IPS-20b (cell line): ENCODE measurements around the gene SPG7.
"Not testable (repeated sequence)": the region's sequence is repeated elsewhere in the genome, so short reads cannot be mapped to it uniquely, and the experiment has no call there.

Experiments
- H3K27ac ChIP-seq: one replicate; pipeline ENCODE4 v1.5.1; 2013; ENCODE audit warnings: low read length
- H3K27me3 ChIP-seq: 2 replicates; pipeline ENCODE4 v1.6.1; 2013; ENCODE audit warnings: mild to moderate bottlenecking, low read length, inconsistent platforms; ENCODE audit not compliant: insufficient read depth
- H3K36me3 ChIP-seq: 2 replicates; pipeline ENCODE4 v1.6.1; 2013; ENCODE audit warnings: low read depth, mild to moderate bottlenecking, inconsistent platforms, low read length, moderate library complexity; ENCODE audit not compliant: insufficient read depth
- H3K4me1 ChIP-seq: 2 replicates; pipeline ENCODE4 v1.6.1; 2013; ENCODE audit warnings: mild to moderate bottlenecking, control low read depth, inconsistent platforms, low read length, moderate library complexity; ENCODE audit not compliant: insufficient read depth
- H3K4me3 ChIP-seq: 2 replicates; pipeline ENCODE4 v1.5.1; 2013; ENCODE audit warnings: mild to moderate bottlenecking, low read length, inconsistent platforms
- H3K9ac ChIP-seq: 2 replicates; pipeline ENCODE4 v1.6.1; 2013; ENCODE audit warnings: low read depth, mild to moderate bottlenecking, inconsistent platforms, low read length, moderate library complexity
- H3K9me3 ChIP-seq: 2 replicates; pipeline ENCODE4 v1.6.1; 2013; ENCODE audit warnings: mild to moderate bottlenecking, low read depth, low read length, inconsistent platforms; ENCODE audit not compliant: insufficient read depth

Gene SPG7

GRCh38 chr16:89570983-89571598 lies 62.9 kb downstream of the SPG7 start:
- not testable (repeated sequence) for H3K27ac ChIP-seq, H3K36me3 ChIP-seq, H3K4me1 ChIP-seq, H3K9me3 ChIP-seq, H3K9ac ChIP-seq, H3K4me3 ChIP-seq
- H3K27me3 ChIP-seq = peaks cover 45% of the 10 kb centered on the region

- Histone ChIP-seq H3K36me3 (no peaks in the 10 kb centered on the region), H3K27ac (no peak overlapping the region), H3K9ac (no peak overlapping the region), H3K27me3 (peaks cover 51% of the 10 kb centered on the region), H3K4me1 (no peaks in the 10 kb centered on the region; the same call in 1 of the 2 replicates), H3K9me3 (no peaks in the 10 kb centered on the region), H3K4me3 (no peak overlapping the region)
Observed at GRCh38 chr16:89571636-89572035, 63.4 kb downstream of the SPG7 start.

GRCh38 chr16:89572073-89572484 lies 63.9 kb downstream of the SPG7 start:
- H3K4me3 ChIP-seq = no peak overlapping the region
- H3K36me3 ChIP-seq = no peaks in the 10 kb centered on the region
- H3K4me1 ChIP-seq = no peaks in the 10 kb centered on the region; the same call in 1 of the 2 replicates
- no peak overlapping the region for H3K27ac ChIP-seq
- no peak overlapping the region for H3K9ac ChIP-seq
- H3K9me3 ChIP-seq = no peaks in the 10 kb centered on the region
- peaks cover 55% of the 10 kb centered on the region for H3K27me3 ChIP-seq

- H3K4me3 ChIP-seq = no peak overlapping the region
- no peak overlapping the region for H3K9ac ChIP-seq
- no peaks in the 10 kb centered on the region for H3K36me3 ChIP-seq
- H3K9me3 ChIP-seq = no peaks in the 10 kb centered on the region
- peaks cover 61% of the 10 kb centered on the region for H3K27me3 ChIP-seq
- H3K27ac ChIP-seq = no peak overlapping the region
- H3K4me1 ChIP-seq = no peaks in the 10 kb centered on the region; the same call in 1 of the 2 replicates
Observed at GRCh38 chr16:89572485-89573205, 64.4 kb downstream of the SPG7 start.

- Histone ChIP-seq H3K27ac (no peak overlapping the region), H3K36me3 (no peaks in the 10 kb centered on the region), H3K27me3 (peaks cover 63% of the 10 kb centered on the region), H3K4me3 (peak overlapping the region; percentile 64; the same call in 1 of the 2 replicates), H3K9me3 (no peaks in the 10 kb centered on the region), H3K9ac (no peak overlapping the region; the same call in 1 of the 2 replicates), H3K4me1 (no peaks in the 10 kb centered on the region; the same call in 1 of the 2 replicates)
Observed at GRCh38 chr16:89573826-89574680, 65.8 kb downstream of the SPG7 start.

- peaks cover 63% of the 10 kb centered on the region for H3K27me3 ChIP-seq
- H3K36me3 ChIP-seq = 0 out of 2 replicates have a peak, but pooled peaks cover 6% of the 10 kb centered on the region
- no peaks in the 10 kb centered on the region; the same call in 1 of the 2 replicates for H3K4me1 ChIP-seq
- H3K27ac ChIP-seq = no peak overlapping the region
- peak overlapping the region; percentile 64; the same call in 1 of the 2 replicates for H3K4me3 ChIP-seq
- no peaks in the 10 kb centered on the region for H3K9me3 ChIP-seq
- no peak overlapping the region; the same call in 1 of the 2 replicates for H3K9ac ChIP-seq
Observed at GRCh38 chr16:89574681-89575246, 66.6 kb downstream of the SPG7 start.

GRCh38 chr16:89575247-89576152 lies 67.3 kb downstream of the SPG7 start, which contains the start of gene CPNE7:
Gene CPNE7 (plus strand): TSS chr16:89575758. CDS start chr16:89575898, 140 bp downstream.
- Histone ChIP-seq H3K27me3 (peaks cover 56% of the 10 kb centered on the region), H3K4me3 (peak within 1 kb of the TSS; percentile 64; the same call in 1 of the 2 replicates), H3K9me3 (no peaks in the 10 kb centered on the region), H3K36me3 (0 out of 2 replicates have a peak, but pooled peaks cover 6% of the 10 kb centered on the region), H3K27ac (no peak within 1 kb of the TSS), H3K9ac (no peak within 1 kb of the TSS; the same call in 1 of the 2 replicates), H3K4me1 (no peaks in the 10 kb centered on the region; the same call in 1 of the 2 replicates)

- H3K9ac ChIP-seq = no peak overlapping the region
- H3K4me3 ChIP-seq = peak overlapping the region; percentile 56; the same call in 1 of the 2 replicates
- H3K9me3 ChIP-seq = no peaks in the 10 kb centered on the region
- no peak overlapping the region for H3K27ac ChIP-seq
- H3K36me3 ChIP-seq = 0 out of 2 replicates have a peak, but pooled peaks cover 6% of the 10 kb centered on the region
- peaks cover 56% of the 10 kb centered on the region for H3K27me3 ChIP-seq
- H3K4me1 ChIP-seq = no peaks in the 10 kb centered on the region; the same call in 1 of the 2 replicates
Observed at GRCh38 chr16:89576153-89577054, 68.2 kb downstream of the SPG7 start.

- H3K27me3 ChIP-seq = peaks cover 53% of the 10 kb centered on the region
- no peaks in the 10 kb centered on the region; the same call in 1 of the 2 replicates for H3K4me1 ChIP-seq
- no peaks in the 10 kb centered on the region for H3K9me3 ChIP-seq
- H3K4me3 ChIP-seq = no peak overlapping the region
- H3K36me3 ChIP-seq = 0 out of 2 replicates have a peak, but pooled peaks cover 6% of the 10 kb centered on the region
- no peak overlapping the region for H3K27ac ChIP-seq
- H3K9ac ChIP-seq = no peak overlapping the region
Observed at GRCh38 chr16:89577055-89577759, 69.0 kb downstream of the SPG7 start.
